ENCODE measurements around the gene HCN1.

HCN1 gene

DNA sequence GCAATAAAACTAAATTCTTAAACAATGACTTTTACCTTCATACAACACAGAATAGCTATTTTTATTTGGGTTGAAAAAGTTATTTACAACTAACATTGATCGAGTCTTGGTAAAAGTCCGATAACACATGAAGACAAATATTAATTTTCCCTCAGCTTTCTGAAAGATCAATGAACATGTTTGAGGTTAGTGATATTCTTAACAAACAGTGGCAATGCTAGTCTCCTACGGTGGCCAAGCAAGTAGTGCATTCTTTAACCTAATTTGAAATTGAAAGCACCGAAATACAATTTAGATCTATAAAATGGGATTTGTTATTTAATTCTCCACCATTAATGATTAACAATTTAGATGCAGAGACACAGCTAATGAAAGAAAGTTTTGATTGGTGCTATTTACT lies 435.1 kb downstream of the HCN1 start:
- H3K9me3 Mint-ChIP-seq = peaks cover 4% of the 10 kb centered on the region
- H3K4me3 Mint-ChIP-seq = no peak overlapping the region
- H3K27ac Mint-ChIP-seq = no peak overlapping the region
- H3K4me1 Mint-ChIP-seq (ENCODE audit: low read depth) = no peaks in the 10 kb centered on the region
- no peaks in the 10 kb centered on the region for H3K27me3 Mint-ChIP-seq
- no peaks in the 10 kb centered on the region for H3K36me3 Mint-ChIP-seq (ENCODE audit: low read depth)

DNA sequence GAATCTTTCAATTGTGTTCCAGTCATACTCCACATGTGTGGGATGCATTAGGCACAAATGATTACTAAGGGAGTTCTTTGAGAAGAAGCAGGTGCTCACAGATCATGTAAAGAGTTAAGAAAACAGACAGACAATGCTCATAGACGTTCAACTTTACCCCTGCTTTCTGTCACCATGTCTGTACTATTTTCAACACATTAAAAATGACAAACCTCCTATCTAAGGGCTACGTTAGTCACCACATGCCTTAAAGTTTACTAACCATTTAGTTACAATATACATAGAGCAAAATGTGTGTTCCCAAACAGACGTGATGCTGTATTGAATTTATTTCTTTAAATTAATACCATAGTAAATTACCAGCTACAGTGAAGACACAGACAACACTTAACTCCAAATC lies 435.9 kb downstream of the HCN1 start:
- Mint-ChIP-seq H3K4me3 (no peak overlapping the region), H3K9me3 (peaks cover 6% of the 10 kb centered on the region), H3K4me1 (ENCODE audit: low read depth) (no peaks in the 10 kb centered on the region), H3K27me3 (no peaks in the 10 kb centered on the region), H3K27ac (no peak overlapping the region), H3K36me3 (ENCODE audit: low read depth) (no peaks in the 10 kb centered on the region)

DNA sequence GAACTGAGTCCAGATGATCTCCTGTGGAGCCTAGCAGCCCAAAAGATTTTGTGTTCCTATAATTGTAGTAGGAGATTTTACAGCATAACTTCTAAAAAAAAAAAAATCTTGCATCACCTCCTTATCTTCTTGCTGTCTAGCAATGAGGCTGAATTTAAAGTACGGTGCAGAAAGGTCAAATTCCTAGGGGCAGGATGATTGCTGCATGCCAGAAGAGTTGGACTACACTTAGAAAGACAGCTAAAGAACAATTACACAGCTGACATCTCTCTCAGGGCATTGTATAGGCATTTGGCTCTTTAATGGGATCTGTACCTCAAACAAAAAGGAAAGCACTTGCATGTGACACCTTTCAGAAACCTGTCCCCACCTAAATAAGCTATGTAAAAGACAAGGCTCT lies 443.2 kb downstream of the HCN1 start:
- Mint-ChIP-seq H3K27me3 (no peaks in the 10 kb centered on the region), H3K9me3 (peaks cover 7% of the 10 kb centered on the region), H3K4me3 (no peak overlapping the region), H3K36me3 (ENCODE audit: low read depth) (no peaks in the 10 kb centered on the region), H3K4me1 (ENCODE audit: low read depth) (no peaks in the 10 kb centered on the region), H3K27ac (no peak overlapping the region)

DNA sequence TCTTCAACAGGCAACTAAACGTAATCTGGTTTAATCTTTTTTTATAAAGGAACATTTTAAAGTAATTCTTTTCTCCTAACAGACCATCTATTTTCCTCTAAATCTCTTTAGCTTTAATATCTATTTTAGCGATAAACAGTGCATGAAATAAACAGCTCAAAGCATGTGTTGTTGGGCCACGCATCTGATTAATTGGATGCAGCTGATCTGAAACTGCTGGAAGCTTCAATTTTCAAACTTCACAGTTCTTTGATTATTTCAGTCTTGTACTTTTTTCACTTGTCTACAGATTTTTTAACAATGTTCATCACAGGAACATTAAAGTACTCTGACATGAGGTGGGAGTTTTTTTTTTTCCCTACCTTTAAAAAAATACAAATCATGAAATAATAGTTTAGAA lies 443.6 kb downstream of the HCN1 start:
- H3K9me3 Mint-ChIP-seq = peaks cover 11% of the 10 kb centered on the region
- H3K27me3 Mint-ChIP-seq = no peaks in the 10 kb centered on the region
- H3K4me3 Mint-ChIP-seq = no peak overlapping the region
- no peaks in the 10 kb centered on the region for H3K4me1 Mint-ChIP-seq (ENCODE audit: low read depth)
- H3K36me3 Mint-ChIP-seq (ENCODE audit: low read depth) = no peaks in the 10 kb centered on the region
- H3K27ac Mint-ChIP-seq = no peak overlapping the region

DNA sequence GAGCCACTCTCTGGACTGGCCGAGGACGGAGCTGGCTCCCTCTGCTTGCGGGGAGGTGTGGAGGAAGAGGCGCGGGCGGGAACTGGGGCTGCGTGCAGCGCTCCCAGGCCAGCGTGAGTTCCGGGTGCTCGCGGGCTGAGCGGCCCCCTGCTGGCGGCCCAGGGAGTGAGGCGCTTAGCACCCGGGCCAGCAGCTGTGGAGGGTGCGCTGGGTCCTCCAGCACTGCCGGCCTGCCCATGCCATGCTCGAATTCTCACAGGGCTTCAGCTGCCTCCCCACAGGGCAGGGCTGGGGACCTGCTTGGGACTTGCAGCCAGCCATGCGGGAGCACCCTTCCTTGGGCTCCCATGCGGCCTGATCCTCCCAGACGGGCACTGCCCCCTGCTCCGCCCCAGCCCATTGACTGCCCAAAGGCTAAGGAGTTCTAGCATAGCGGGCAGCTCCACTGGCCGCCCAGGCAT lies 470.6 kb downstream of the HCN1 start:
- Mint-ChIP-seq H3K36me3 (ENCODE audit: low read depth) (no peaks in the 10 kb centered on the region), H3K4me3 (no peak overlapping the region), H3K4me1 (ENCODE audit: low read depth) (no peaks in the 10 kb centered on the region), H3K27ac (no peak overlapping the region), H3K27me3 (no peaks in the 10 kb centered on the region), H3K9me3 (peaks cover 20% of the 10 kb centered on the region)

DNA sequence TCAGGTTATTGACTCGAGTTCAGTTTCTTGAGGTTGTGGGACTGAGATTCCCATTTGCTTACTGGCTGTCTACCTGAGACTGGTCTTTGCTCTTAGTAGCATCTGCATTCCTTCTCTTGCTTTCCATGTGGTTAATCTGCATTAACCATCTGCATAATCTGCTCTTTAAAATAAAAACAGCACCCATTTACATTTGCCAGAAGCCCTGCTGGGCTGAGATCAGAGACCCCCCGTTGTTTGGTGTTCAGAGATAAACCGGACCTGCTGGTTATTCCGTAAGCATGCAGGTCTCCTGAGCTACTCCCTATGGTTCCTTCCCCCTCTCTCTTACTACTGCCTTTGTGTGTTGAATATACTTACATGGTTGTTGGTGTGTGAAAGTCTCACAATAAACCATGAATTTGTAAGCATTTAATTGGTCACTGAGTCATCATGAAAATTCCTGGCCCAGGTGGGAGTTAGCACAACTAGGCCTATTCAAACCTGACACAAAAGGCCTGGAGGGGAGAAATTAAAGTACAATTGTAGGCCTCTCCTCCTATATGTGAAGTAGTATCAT lies 490.7 kb downstream of the HCN1 start:
- H3K4me3 Mint-ChIP-seq = no peak overlapping the region
- H3K4me1 Mint-ChIP-seq (ENCODE audit: low read depth) = no peaks in the 10 kb centered on the region
- H3K27ac Mint-ChIP-seq = no peak overlapping the region
- peaks cover 8% of the 10 kb centered on the region for H3K9me3 Mint-ChIP-seq
- H3K27me3 Mint-ChIP-seq = no peaks in the 10 kb centered on the region
- H3K36me3 Mint-ChIP-seq (ENCODE audit: low read depth) = no peaks in the 10 kb centered on the region

All from stimulated activated naive CD8-positive, alpha-beta T cell treated with anti-CD3 and anti-CD28 coated beads, Interleukin-15, Interleukin-2, amounts not matched to agents 100 ng/mL and 50 ng/mL, for 24 hours (primary cell).